Limb (tissue), 2 donors: ENCODE data around the gene NQO1.

ENCODE experiments used
- DNase-seq, 2 donors: peaks; one replicate each; pipeline ENCODE4 v3.0.0-alpha.2; 2016; ENCODE audit errors: extremely low spot score in 2 of 2

Gene NQO1

DNA sequence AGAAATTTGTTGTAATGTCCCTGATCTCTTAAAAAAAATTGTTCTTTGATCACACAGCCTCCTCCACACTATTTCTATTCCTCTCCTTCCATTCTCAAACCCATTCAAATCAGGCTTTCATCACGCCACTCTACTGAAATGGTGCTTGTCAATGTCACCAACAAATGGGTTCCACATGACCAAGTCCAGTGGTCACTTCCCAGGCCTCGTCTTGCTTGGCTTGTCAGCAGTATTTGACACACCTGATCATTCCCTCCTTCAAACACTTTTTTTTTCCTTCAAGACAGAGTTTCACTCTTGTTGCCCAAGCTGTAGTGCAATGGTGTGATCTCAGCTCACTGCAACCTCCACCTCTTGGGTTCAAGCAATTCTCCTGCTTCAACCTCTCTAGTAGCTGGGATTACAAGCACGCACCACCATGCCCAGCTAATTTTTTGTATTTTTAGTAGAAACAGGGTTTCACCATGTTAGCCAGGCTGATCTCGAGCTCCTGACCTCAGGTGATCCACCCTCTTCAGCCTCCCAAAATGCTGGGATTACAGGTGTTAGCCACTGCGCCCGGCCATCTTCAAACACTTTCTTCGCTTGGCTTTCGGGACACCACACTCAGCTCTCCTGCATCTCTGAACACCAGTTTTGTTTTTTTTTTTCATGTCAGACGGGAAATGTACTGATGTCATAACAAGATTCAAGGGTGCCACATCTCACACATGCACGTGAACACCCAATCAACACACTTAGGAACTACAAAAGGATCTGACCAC, 18.3 kb downstream of the NQO1 start:
- no peak for DNase-seq

DNA sequence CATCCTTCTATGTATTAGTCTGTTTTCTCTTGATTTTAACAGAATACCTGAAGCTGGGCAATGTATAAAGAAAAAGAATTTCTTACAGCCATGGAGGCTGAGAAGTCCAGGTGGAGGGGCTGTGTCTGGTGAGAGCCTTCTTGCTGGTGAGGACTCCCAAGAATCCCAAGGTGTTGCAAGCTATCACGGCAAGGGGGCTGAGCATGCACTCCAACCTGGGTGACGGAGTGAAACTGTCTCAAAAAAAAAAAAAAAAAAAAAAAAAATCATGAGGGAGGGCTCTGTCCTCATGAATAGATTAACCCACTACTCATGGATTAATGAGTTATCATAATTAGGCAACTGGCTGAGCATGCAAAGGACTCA, 19.4 kb downstream of the NQO1 start:
- DNase-seq = no peak

DNA sequence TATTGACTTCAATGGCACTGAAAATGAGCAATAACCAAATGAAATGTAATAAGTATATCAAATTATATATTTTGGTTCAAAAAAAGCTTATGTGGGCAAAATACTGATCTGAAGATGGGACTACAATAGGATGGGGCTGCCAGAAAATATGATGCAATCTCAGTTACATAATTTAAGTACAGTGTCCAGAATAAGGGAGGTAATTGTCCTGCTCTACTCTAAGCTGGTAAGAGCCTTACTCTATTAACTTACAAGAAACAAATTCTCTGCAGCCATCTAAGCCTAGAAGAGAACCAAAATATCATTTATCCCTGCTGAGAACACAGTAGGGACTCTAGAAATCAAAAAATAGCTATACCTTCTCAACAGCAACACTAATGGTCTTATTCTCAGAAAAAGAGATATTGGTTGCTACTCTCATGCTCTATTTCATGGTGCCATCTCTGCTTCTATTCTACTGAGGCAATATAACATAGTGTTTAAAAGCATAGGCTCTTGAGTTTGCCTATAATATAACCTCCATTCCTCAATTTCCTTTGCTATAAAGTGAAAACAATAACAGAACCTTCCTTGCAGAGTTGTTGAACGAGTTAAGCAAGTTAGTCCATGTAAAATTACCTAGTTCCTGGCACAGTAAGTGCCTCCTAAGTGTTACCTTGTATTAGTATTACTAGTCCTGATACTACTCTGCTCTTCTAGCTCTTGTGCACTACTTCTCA, 19.9 kb downstream of the NQO1 start:
- DNase-seq = no peak

DNA sequence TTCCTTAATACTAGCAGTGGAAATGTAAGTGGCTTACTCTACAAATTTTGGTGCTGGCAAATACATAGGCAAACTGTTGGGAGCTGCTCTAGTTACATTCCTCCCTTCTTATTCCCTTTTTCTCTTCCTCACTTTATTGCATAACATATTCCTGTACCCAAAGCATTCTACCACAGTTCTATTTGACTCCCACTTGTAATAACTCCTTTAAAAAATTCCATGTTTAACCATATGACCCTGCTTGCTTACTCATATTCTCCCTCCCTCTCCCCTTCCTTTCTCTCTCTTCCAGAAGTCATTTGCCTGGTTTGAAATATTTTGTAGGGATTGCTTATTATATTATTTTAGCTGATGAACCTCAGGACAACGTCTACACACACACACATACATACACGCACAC, 22.7 kb downstream of the NQO1 start:
- no peak for DNase-seq

DNA sequence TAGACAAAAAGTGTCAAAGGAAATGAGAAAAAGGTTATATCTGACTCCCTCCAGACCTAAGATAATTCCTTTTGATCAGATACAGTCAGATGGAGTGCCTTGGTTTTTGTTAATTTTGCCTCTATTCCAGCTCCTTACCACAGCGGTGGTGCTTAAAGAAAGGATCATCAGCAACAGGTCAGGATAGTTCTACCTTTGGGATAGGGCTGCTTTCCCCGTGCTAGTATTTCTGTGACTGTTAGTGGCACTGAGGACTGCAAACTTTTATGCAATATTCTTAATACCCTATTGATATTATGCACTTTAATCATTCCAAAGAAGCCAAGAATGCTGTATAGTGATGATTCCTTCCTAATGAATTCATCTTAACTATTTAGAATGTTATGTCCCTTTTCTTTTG, 24.5 kb downstream of the NQO1 start:
- no peak for DNase-seq

DNA sequence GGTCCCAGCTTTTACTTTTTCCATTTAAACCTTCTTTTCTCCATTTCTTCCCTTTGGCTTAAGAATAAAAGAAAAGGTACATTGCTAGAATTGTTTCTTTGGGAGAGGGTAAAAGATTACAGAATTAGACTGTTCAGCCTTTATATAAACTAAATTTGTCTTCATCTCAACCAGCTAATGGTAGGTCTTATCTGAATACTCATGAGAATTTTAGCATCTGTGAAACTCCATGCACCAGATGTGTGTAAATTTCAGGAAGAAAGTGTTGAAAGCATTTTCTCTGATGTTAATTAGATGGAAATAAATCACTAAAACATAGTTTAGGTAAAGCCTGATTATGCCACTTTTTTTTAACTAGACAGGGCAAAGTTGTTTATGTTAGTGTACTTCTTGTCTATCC, 24.9 kb downstream of the NQO1 start:
- DNase-seq = no peak

DNA sequence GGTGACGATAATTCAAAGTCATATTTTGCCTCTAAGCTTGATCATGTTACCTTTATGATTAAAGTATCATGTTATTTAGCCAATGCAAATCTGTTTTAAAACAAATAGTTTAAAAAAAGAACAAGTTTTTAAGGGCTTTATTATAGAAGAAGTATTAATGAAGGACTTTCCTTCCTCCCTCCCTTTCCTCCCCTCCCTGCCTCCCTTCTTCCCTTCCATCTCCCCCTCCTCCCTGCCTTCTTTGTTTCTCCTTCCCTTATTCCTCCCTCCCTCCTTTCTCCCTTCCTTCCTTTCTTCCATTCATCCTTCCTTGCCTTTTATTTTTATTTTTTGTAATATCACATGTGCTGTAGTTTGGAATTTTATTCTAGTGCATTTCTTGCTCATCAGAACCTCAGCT, 26.4 kb downstream of the NQO1 start:
- no peak for DNase-seq

DNA sequence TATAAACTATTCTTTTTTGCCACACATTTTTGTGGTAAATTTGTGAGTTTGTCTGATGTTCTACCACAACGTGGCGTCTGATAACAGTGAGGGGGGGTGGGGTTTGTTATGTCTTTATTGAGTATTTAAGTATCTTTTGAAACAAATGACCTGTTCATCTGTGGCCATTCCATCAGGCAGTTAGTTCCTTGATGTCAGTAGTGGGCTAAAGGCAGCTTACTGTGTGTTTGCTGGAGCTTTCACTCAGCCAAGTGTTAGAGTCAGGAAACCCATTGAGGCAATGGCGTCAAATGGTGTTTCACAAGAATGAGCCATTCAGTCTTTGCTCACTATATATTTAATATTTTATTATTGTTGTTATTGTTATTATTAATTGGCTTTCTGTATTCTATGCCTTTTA, 28.0 kb downstream of the NQO1 start:
- DNase-seq = no peak

DNA sequence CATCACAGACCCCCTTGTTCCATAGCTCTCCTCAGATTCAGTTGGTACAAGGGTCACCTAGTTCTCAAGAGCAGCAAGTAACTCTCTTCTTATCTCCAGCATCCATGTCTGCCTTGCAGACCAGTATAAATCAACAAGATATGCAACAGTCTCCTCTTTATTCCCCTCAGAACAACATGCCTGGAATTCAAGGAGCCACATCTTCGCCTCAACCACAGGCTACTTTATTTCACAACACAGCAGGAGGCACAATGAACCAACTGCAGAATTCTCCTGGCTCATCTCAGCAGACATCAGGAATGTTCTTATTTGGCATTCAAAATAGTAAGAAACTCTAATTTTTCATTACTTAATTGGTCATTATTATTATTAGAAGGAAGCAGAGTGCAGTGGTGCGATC, 32.4 kb downstream of the NQO1 start:
- DNase-seq = no peak

DNA sequence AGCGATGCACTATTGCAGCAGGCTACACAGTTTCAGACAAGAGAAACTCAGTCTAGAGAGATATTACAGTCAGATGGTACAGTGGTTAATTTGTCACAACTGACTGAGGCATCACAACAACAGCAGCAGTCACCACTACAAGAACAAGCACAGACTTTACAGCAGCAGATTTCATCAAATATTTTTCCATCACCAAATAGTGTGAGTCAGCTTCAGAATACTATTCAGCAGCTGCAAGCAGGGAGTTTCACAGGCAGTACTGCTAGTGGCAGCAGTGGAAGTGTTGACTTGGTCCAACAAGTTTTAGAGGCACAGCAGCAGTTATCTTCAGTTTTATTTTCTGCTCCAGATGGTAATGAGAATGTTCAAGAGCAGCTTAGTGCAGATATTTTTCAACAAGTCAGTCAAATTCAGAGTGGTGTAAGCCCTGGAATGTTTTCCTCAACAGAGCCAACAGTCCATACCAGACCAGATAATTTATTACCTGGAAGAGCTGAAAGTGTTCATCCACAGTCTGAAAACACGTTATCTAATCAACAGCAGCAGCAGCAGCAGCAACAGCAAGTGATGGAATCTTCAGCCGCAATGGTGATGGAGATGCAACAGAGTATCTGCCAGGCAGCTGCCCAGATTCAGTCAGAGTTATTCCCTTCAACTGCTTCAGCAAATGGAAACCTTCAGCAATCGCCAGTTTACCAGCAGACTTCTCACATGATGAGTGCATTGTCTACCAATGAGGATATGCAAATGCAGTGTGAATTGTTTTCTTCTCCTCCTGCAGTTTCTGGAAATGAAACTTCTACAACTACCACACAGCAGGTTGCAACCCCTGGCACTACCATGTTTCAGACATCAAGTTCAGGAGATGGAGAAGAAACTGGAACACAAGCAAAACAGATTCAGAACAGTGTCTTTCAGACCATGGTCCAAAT, 34.1 kb downstream of the NQO1 start:
- DNase-seq = no peak

DNA sequence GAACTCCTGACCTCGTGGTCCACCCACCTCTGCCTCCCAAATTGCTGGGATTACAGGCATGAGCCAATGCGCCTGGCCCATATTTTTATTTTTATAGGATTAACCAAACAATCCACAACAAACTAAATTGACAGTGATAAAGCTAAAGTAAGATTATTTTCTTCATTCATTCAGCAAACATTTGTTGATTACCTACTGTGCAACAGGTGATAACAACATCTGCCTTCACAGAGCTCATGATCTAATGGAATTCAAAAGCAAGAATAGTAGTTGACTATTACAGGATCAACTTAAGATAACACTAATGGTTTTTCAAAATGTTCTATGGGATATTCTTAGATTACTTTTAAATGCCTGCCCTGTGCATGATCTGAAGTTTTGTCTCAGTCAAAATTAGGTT, 37.8 kb downstream of the NQO1 start:
- no peak for DNase-seq

DNA sequence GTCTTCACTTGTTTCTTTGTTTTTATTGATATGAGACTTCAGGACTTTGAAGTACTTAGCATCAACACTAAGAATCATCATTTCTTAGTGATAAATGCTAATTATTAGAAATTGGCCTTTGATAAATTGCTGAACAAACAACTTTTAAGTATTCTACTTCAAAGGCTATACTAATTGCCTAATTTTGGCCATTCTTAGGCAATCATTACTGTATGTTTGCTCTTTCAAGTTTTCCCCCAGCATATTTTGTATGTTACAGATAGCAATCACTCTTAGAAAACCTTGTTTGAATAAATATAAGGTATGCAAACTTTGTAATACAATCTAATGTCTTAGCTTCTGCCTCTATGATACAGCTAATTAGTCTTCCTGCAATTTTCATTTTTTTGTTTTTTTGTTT, 46.0 kb downstream of the NQO1 start:
- DNase-seq = no peak

DNA sequence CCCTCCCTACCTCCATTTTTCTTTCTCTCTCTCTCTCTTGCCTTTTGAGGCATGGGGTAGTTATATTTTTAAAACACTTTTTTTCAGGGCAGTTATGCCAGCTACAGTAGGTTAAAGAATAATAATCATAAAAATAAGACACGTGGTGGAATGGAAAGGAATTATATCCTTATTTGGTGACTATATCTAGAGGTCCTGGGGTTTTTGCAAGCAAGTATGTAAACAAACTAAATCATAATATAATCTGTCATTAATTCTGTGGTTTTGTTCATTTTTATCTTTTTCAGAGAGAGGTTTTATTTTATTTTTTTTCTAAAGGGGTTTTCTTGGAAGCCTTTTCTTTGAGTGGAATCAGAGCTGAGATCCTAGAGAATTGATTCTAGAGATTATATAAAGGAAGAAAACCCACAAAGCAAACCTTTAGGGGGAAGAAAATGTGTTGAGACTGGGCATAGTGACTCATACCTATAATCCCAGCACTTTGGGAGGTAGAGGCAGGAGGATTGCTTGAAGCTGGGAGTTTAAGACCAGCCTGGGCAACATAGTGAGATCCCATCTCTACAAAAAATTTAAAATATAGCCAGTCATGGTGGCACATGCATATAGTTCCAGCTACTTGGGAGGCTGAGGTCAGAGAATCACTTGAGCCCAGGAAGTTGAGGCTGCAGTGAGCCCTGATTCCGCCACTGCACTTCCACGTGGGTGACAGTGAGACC, 53.2 kb downstream of the NQO1 start:
- no peak for DNase-seq

DNA sequence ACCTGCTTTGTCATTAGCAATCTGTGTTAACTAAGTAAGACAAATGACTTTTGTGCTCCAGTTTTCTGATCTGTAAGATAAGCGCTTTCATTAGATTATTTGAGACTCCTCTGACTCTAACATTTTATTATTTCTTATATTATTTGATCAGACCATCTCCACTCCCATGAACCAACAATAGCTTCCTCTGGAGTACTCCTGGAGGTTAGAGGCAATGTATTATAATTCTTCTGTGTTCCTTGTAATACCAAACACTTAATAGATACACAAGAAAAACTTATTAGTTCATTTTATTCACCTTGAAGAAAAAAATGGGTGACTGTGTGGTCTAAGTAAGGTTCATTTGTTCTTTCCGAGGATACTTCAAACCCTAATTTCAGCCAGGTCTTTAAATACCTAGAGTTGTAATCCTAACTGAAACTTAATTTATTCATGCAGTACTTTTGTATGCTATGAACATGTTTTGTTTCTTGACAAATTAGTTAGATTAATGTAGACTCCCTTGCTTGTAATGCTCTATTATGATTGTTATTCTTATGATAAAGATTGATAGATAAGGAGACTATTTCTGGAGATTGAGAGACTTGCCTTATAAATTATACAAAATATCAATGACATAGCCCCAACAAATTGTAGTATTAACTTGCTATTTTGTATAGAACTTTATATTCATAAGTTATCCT, 53.9 kb downstream of the NQO1 start:
- DNase-seq = no peak

DNA sequence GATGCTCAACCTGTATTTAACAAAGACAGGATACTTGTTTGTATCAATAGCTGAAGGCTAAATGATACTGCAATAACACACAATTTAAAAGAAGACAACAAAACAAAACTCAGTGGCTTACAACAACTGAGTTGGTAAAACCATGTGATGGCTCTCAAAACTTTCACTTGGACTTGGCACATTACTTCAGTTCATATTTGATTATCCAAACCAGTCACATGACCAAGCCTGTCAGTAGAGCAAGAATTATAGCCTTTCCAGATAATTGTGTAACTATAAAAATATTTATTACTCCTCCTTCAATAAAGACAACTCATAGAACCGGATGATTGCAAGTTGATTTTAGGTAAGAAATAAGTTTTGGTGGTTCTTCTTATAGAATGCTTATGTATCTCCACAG, 56.8 kb downstream of the NQO1 start:
- DNase-seq = no peak

DNA sequence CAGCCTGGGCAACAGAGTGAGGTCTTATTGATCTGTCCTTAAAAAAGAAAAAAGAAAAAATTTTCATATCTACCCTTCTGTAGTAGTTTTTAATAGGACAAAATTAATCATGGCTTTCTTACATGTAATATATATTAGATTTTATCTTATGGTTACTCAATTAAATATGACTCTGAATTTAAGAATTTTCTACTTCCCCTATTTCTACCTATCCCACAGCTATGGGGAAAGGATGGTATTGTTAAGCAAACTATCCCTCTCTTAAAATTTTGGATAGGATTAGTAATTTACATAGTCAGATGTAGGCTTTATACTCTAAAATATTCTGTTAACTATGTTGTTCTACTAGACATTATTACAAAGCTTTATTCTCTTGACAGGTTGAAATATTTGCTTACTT, 62.5 kb downstream of the NQO1 start:
- no peak for DNase-seq

DNA sequence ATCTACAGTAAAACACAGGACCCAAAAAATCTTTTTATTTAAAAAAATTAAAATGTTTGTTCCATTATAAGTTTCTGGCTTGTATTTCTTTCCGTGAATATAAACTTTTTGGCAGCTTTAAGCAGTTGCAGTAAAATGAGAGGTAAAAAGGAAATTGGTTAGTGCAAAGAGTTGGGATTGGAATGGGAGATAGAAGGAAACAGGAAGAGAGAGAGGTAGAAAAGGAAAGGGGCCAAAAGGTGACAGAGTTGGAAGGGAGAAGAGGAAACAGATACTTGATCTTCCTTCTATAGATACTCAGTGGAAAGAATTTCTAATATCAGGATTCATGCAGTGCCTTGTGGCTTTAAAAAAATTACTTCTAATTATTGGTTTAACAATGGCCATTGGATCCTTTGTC, 63.5 kb downstream of the NQO1 start:
- no peak for DNase-seq

DNA sequence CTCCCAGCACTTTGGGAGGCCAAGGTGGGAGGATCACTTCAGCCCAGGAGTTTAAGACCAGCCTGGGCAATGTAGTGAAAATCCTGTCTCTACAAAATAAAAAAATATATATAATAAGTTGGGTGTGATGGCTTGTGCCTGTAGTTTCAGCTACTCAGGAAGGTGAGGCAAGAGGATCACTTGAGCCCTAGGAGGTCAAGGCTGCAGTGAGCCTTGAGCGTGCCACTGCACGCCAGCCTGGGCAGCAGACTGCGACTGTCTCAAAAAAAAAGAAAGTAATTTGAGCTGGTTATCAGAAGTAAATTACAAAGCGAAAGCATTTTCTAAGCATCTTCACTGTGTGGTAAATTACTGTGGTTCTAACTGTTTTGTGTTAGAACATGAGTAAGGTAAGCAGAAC, 66.2 kb downstream of the NQO1 start:
- no peak for DNase-seq
